H1 (cell line): ENCODE measurements around the gene AADACL2. TPM values are rescaled to one million over a fixed set of nuclear protein-coding genes. Genes with fewer than 3 reads are reported as not detected.

Experiments
- CTCF ChIA-PET: fragments of 300-600 bp; sonication (Branson Sonifier 250); formaldehyde crosslinking; loops from one replicate; lab custom pipeline; 2021; ENCODE audit not compliant: partially characterized antibody; lab: Charles Lee
- POLR2A ChIA-PET: fragments of 300-600 bp; sonication (Branson Sonifier 250); formaldehyde crosslinking; loops from one replicate; lab custom pipeline; 2021; ENCODE audit warnings: inconsistent platforms; ENCODE audit not compliant: partially characterized antibody; lab: Charles Lee
- DNase-seq, 2 experiments: peaks; one replicate each; pipeline versions ENCODE4 v3.0.0 to v3.0.0-alpha.2; 2010 to 2022; ENCODE audit warnings: low spot score in 2 of 2, low read depth in 1 of 2, mixed read lengths in 1 of 2
- FAIRE-seq: peaks from 2 replicates; lab custom pipeline; 2011; peaks lifted over from hg19 to GRCh38; lab: Jason Lieb, UNC
- H2AFZ ChIP-seq: 2 replicates; pipeline ENCODE4 v1.8.1; 2012; ENCODE audit warnings: low read length, inconsistent platforms
- H2AK5ac ChIP-seq: 2 replicates; pipeline ENCODE4 v1.6.1; 2013; ENCODE audit warnings: low read depth, low read length
- H2BK120ac ChIP-seq: replicated peaks from 2 replicates; pipeline ENCODE3; 2013; ENCODE audit warnings: low read depth, low read length, inconsistent platforms
- H2BK12ac ChIP-seq: 2 replicates; pipeline ENCODE4 v1.6.1; 2013; ENCODE audit warnings: low read depth, low read length
- H2BK15ac ChIP-seq: 2 replicates; pipeline ENCODE4 v1.6.1; 2013; ENCODE audit warnings: low read length
- H2BK20ac ChIP-seq: 2 replicates; pipeline ENCODE4 v1.6.1; 2013; ENCODE audit warnings: low read length
- H2BK5ac ChIP-seq: 2 replicates; pipeline ENCODE4 v1.6.1; 2013; ENCODE audit warnings: low read depth, low read length
- H3K14ac ChIP-seq: 2 replicates; pipeline ENCODE4 v1.6.1; 2013; ENCODE audit warnings: inconsistent platforms; ENCODE audit not compliant: insufficient read length
- H3K18ac ChIP-seq: 2 replicates; pipeline ENCODE4 v1.6.1; 2013; ENCODE audit warnings: low read length; ENCODE audit errors: extremely low read depth
- H3K23ac ChIP-seq: 2 replicates; pipeline ENCODE4 v1.6.1; 2013; ENCODE audit warnings: inconsistent platforms; ENCODE audit not compliant: insufficient read length
- H3K23me2 ChIP-seq: 2 replicates; pipeline ENCODE4 v1.6.1; 2013; ENCODE audit warnings: low read depth, low read length
- H3K27ac ChIP-seq: 2 replicates; pipeline ENCODE4 v1.6.1; 2011; ENCODE audit warnings: low read depth, low read length, inconsistent platforms
- H3K27me3 ChIP-seq, 4 experiments: replicated peaks in 1 of 4; 1 replicate in 1 of 4; 2 replicates in 3 of 4; pipeline versions ENCODE4 v1.6.1 to v1.8.1; 2011 to 2013; ENCODE audit warnings: low read length in 3 of 4, mild to moderate bottlenecking in 3 of 4, inconsistent platforms in 2 of 4, mixed read lengths in 2 of 4, moderate library complexity in 1 of 4; ENCODE audit not compliant: control insufficient read depth in 3 of 4, insufficient read depth in 3 of 4; ENCODE audit errors: extremely low read depth in 1 of 4
- H3K36me3 ChIP-seq, 4 experiments: 2 replicates each; pipeline versions ENCODE4 v1.6.1 to v1.8.1; 2011 to 2013; ENCODE audit warnings: mild to moderate bottlenecking in 4 of 4, low read length in 3 of 4, moderate library complexity in 2 of 4, control low read depth in 1 of 4, inconsistent platforms in 1 of 4; ENCODE audit not compliant: insufficient read depth in 4 of 4, control insufficient read depth in 2 of 4
- H3K4ac ChIP-seq: replicated peaks from 2 replicates; pipeline ENCODE3; 2013; ENCODE audit warnings: low read length, low read depth, mixed read lengths, inconsistent platforms; ENCODE audit not compliant: insufficient read length
- H3K4me1 ChIP-seq, 4 experiments: replicated peaks in 1 of 4; 1 replicate in 1 of 4; 2 replicates in 3 of 4; pipeline versions ENCODE4 v1.6.1 to v1.8.1; 2011 to 2013; ENCODE audit warnings: low read length in 3 of 4, inconsistent platforms in 2 of 4, mixed read lengths in 1 of 4; ENCODE audit not compliant: insufficient read depth in 4 of 4, control insufficient read depth in 3 of 4
- H3K4me2 ChIP-seq, 2 experiments: 2 replicates each; pipeline versions ENCODE4 v1.6.1 to v1.8.1; 2011 to 2013; ENCODE audit warnings: low read depth in 2 of 2, low read length in 2 of 2, control low read depth in 1 of 2, inconsistent platforms in 1 of 2, mild to moderate bottlenecking in 1 of 2; ENCODE audit not compliant: insufficient read depth in 1 of 2
- H3K4me3 ChIP-seq, 4 experiments: fragments of 200-600, 300-600 bp in 1 of 4; sonication (generic), shearing (Covaris generic), sonication (Bioruptor Twin) in 1 of 4; 2 replicates each; pipeline versions ENCODE4 v1.5.1 to v1.8.1; 2011 to 2016; ENCODE audit warnings: low read length in 4 of 4, low read depth in 3 of 4, control low read depth in 2 of 4, inconsistent platforms in 2 of 4, mild to moderate bottlenecking in 2 of 4, mixed read lengths in 1 of 4, moderate library complexity in 1 of 4; ENCODE audit not compliant: insufficient read depth in 2 of 4; ENCODE audit errors: extremely low read depth in 1 of 4
- H3K56ac ChIP-seq: replicated peaks from 2 replicates; pipeline ENCODE3; 2013; ENCODE audit warnings: low read depth, mild to moderate bottlenecking, mixed read lengths, low read length, inconsistent platforms; ENCODE audit not compliant: insufficient read length
- H3K79me1 ChIP-seq: 2 replicates; pipeline ENCODE4 v1.6.1; 2013; ENCODE audit warnings: low read depth, low read length, control low read depth
- H3K79me2 ChIP-seq, 2 experiments: 2 replicates each; pipeline versions ENCODE4 v1.6.1 to v1.8.1; 2012 to 2013; ENCODE audit warnings: low read length in 2 of 2, mild to moderate bottlenecking in 2 of 2, inconsistent platforms in 1 of 2; ENCODE audit not compliant: insufficient read depth in 2 of 2, control insufficient read depth in 1 of 2
- H3K9ac ChIP-seq, 4 experiments: replicated peaks in 1 of 4; 1 replicate in 1 of 4; 2 replicates in 3 of 4; pipeline versions ENCODE4 v1.6.1 to v1.8.1; 2011 to 2013; ENCODE audit warnings: low read depth in 3 of 4, low read length in 3 of 4, control low read depth in 2 of 4, mild to moderate bottlenecking in 2 of 4, moderate library complexity in 2 of 4, inconsistent platforms in 1 of 4; ENCODE audit errors: extremely low read depth in 1 of 4
- H3K9me3 ChIP-seq, 2 experiments: 2 replicates each; pipeline versions ENCODE4 v1.6.1 to v1.8.1; 2012 to 2013; ENCODE audit warnings: mild to moderate bottlenecking in 2 of 2, moderate library complexity in 2 of 2, control low read depth in 1 of 2, inconsistent platforms in 1 of 2, low read depth in 1 of 2, low read length in 1 of 2, mixed read lengths in 1 of 2; ENCODE audit not compliant: insufficient read depth in 2 of 2
- H4K20me1 ChIP-seq, 2 experiments: replicated peaks in 1 of 2; 2 replicates each; pipeline versions ENCODE3 to v1.8.1; 2011 to 2013; ENCODE audit warnings: inconsistent platforms in 2 of 2, low read length in 2 of 2, mild to moderate bottlenecking in 1 of 2; ENCODE audit not compliant: insufficient read depth in 2 of 2, control insufficient read depth in 1 of 2
- H4K5ac ChIP-seq: 2 replicates; pipeline ENCODE4 v1.6.1; 2013; ENCODE audit warnings: low read length, low read depth, mixed read lengths, inconsistent platforms; ENCODE audit not compliant: insufficient read length
- H4K8ac ChIP-seq: 2 replicates; pipeline ENCODE4 v1.8.0; 2013; ENCODE audit warnings: mild to moderate bottlenecking, moderate library complexity, low read length, inconsistent platforms; ENCODE audit not compliant: insufficient read depth; ENCODE audit errors: extremely low read depth
- H4K91ac ChIP-seq: replicated peaks from 2 replicates; pipeline ENCODE3; 2013; ENCODE audit warnings: low read length, mixed read lengths, inconsistent platforms; ENCODE audit not compliant: insufficient read length
- CTCF ChIP-seq, 3 experiments: IDR thresholded peaks; 1 replicate in 2 of 3; 2 replicates in 1 of 3; pipeline versions ENCODE4 v1.5.1 to v1.6.1; 2011; ENCODE audit warnings: low read length in 3 of 3, mild to moderate bottlenecking in 3 of 3, inconsistent platforms in 2 of 3, low read depth in 1 of 3, moderate library complexity in 1 of 3; ENCODE audit not compliant: insufficient read depth in 1 of 3; ENCODE audit errors: control extremely low read depth in 1 of 3
- SRF ChIP-seq: IDR thresholded peaks from 2 replicates; pipeline ENCODE4 v1.6.1; 2011; ENCODE audit warnings: mild to moderate bottlenecking, low read depth, low read length, moderate library complexity
- YY1 ChIP-seq: IDR thresholded peaks from 2 replicates; pipeline ENCODE4 v1.6.1; 2011; ENCODE audit warnings: low read depth, mild to moderate bottlenecking, low read length
- WGBS, 2 experiments: shearing (Covaris generic) in 1 of 2; methylation state at CpG; one replicate each; pipeline versions ENCODE4 v1.1.6 to v1.1.7; 2013 to 2015; ENCODE audit warnings: low lambda C conversion rate in 2 of 2, mixed read lengths in 2 of 2, inconsistent platforms in 1 of 2, low coverage in 1 of 2, missing lambda C conversion rate in 1 of 2; ENCODE audit not compliant: insufficient replicate concordance in 2 of 2, insufficient coverage in 1 of 2, insufficient read length in 1 of 2; ENCODE audit errors: extremely low coverage in 1 of 2, missing lambda C conversion rate in 1 of 2; 5-methylcytosine and 5-hydroxymethylcytosine counted together
- polyA plus RNA-seq, 7 experiments: library from polyadenylated mRNA; depleted of rRNA in 3 of 7; stranded (reverse) in 5 of 7; unstranded in 2 of 7; fragments of >200 nt in 5 of 7; fragments of 200-250 nt in 2 of 7; gene quantifications; 1 replicate in 5 of 7; 2 replicates in 1 of 7; 4 replicates in 1 of 7; pipeline versions ENCODE4 v1.2.1 to v1.2.3, GENCODE V29; 2011 to 2013; ENCODE audit warnings: missing spikeins in 2 of 7, mixed read lengths in 2 of 7
- total RNA-seq: library from RNA; stranded (reverse); fragmentation: NEBNext Ultra II Directional; extraction: Animal tissue kit (Norgen Biotek cat#: 25700); gene quantifications from 2 replicates; pipeline ENCODE4 v1.2.1, GENCODE V29; 2021

The AADACL2 gene
- total and polyA plus RNA-seq, 2 of the 8 experiments (the other 6 are each of a cell fraction or from before 2014, with no cell fraction given) = not detected

GRCh38 chr3:151795276-151795675, 61.5 kb downstream of the AADACL2 start:
- H3K79me1 ChIP-seq = no peaks in the 10 kb centered on the region
- TF ChIP-seq SRF = no peak
- no peak for TF ChIP-seq YY1
- no peak for TF ChIP-seq CTCF (IDR thresholded peaks at IDR 0.05; ENCODE audit: control extremely low read depth in 1 of 3, insufficient read depth in 1 of 3, low read depth in 1 of 3, low read length in 3 of 3)
- TF ChIP-seq, all 59 proteins: peak for 0
- H3K23me2 ChIP-seq = no peaks in the 10 kb centered on the region
- H3K27me3 ChIP-seq = no peaks in the 10 kb centered on the region
- no peak overlapping the region for H4K8ac ChIP-seq
- 94% methylated on average over 4 of the region's 4 CpGs; no CpG with 5 or more reads in 1 of the 2 experiments for WGBS, 2 experiments
- no peak overlapping the region for H3K9ac ChIP-seq
- no peak overlapping the region for H2BK120ac ChIP-seq
- H3K9me3 ChIP-seq = no peaks in the 10 kb centered on the region
- H4K5ac ChIP-seq = no peak overlapping the region
- POLR2A ChIA-PET = no interaction called here
- no peak overlapping the region for H3K27ac ChIP-seq
- no peak overlapping the region for H3K56ac ChIP-seq
- H2BK5ac ChIP-seq = no peak overlapping the region
- no peak for FAIRE-seq
- H3K4me3 ChIP-seq = no peak overlapping the region
- no peak overlapping the region for H2BK12ac ChIP-seq
- H3K36me3 ChIP-seq = no peaks in the 10 kb centered on the region
- H3K4me2 ChIP-seq = no peak overlapping the region
- no peak overlapping the region for H2BK20ac ChIP-seq
- no peaks in the 10 kb centered on the region for H4K20me1 ChIP-seq
- no peaks in the 10 kb centered on the region for H3K4me1 ChIP-seq
- CTCF ChIA-PET = interaction anchor here (1.1 kb wide), 1 partner anchor 433 kb away, joined by 3 read pairs; no protein-coding TSS in a partner anchor
- DNase-seq = no peak
- no peak overlapping the region for H3K18ac ChIP-seq
- H3K79me2 ChIP-seq = no peaks in the 10 kb centered on the region
- H3K4ac ChIP-seq = no peak overlapping the region
- H2AK5ac ChIP-seq = no peak overlapping the region
- no peak overlapping the region for H3K14ac ChIP-seq
- no peak overlapping the region for H4K91ac ChIP-seq
- H3K23ac ChIP-seq = no peak overlapping the region
- H2AFZ ChIP-seq = no peak overlapping the region
- no peak overlapping the region for H2BK15ac ChIP-seq
